Measurements from ENCODE around the gene GNG7.

Gene GNG7

GRCh38 chr19:2703691-2704216 is 1.3 kb upstream of the GNG7 start:
- H3K36me3 ChIP-seq (ENCODE audit: insufficient read depth, low read length), result no peaks in the 10 kb centered on the region
- no peak overlapping the region for H3K4me2 ChIP-seq (ENCODE audit: low read depth, low read length, poor library complexity, severe bottlenecking)
- H4K20me1 ChIP-seq (ENCODE audit: insufficient read depth, low read length, poor library complexity, severe bottlenecking), result no peaks in the 10 kb centered on the region
- TF ChIP-seq CTCF (conservative IDR thresholded peaks at IDR 0.05; ENCODE audit: low read length), result no peak
- no peak for TF ChIP-seq EZH2phosphoT487 (IDR thresholded peaks at IDR 0.05; ENCODE audit: borderline replicate concordance)
- H3K27me3 ChIP-seq (ENCODE audit: insufficient read depth, low read length, poor library complexity, severe bottlenecking), result peaks cover 4% of the 10 kb centered on the region
- H3K4me3 ChIP-seq (ENCODE audit: low read length, poor library complexity, severe bottlenecking), result no peak overlapping the region
- H3F3A ChIP-seq (ENCODE audit: low read depth), result no peaks in the 10 kb centered on the region; the same call in 1 of the 2 replicates
- no peak overlapping the region for H2AFZ ChIP-seq (ENCODE audit: low read length)
- no peaks in the 10 kb centered on the region for H3K79me2 ChIP-seq (ENCODE audit: insufficient read depth, low read length)
- H3K9me3 ChIP-seq (ENCODE audit: insufficient read depth, low read depth, low read length), result no peaks in the 10 kb centered on the region
- no peak overlapping the region for H3K9ac ChIP-seq (ENCODE audit: low read depth, low read length, poor library complexity, severe bottlenecking)
- peaks cover 6% of the 10 kb centered on the region for H3K4me1 ChIP-seq (ENCODE audit: insufficient read depth, low read length, poor library complexity, severe bottlenecking)
- H3K9me2 ChIP-seq (replicated peaks; ENCODE audit: low read depth, low read length), result no peaks in the 10 kb centered on the region

- TF ChIP-seq CTCF (conservative IDR thresholded peaks at IDR 0.05; ENCODE audit: low read length) (no peak), EZH2phosphoT487 (IDR thresholded peaks at IDR 0.05; ENCODE audit: borderline replicate concordance) (no peak)
- Histone ChIP-seq H3K4me1 (ENCODE audit: insufficient read depth, low read length, poor library complexity, severe bottlenecking) (peaks cover 6% of the 10 kb centered on the region), H3K9me3 (ENCODE audit: insufficient read depth, low read depth, low read length) (no peaks in the 10 kb centered on the region), H3K4me3 (ENCODE audit: low read length, poor library complexity, severe bottlenecking) (peak overlapping the region; percentile 6), H3F3A (ENCODE audit: low read depth) (peaks cover 3% of the 10 kb centered on the region; the same call in 1 of the 2 replicates), H3K4me2 (ENCODE audit: low read depth, low read length, poor library complexity, severe bottlenecking) (no peak overlapping the region), H3K27me3 (ENCODE audit: insufficient read depth, low read length, poor library complexity, severe bottlenecking) (peaks cover 4% of the 10 kb centered on the region), H3K9me2 (replicated peaks; ENCODE audit: low read depth, low read length) (no peaks in the 10 kb centered on the region), H3K79me2 (ENCODE audit: insufficient read depth, low read length) (no peaks in the 10 kb centered on the region), H3K36me3 (ENCODE audit: insufficient read depth, low read length) (no peaks in the 10 kb centered on the region), H2AFZ (ENCODE audit: low read length) (no peak overlapping the region), H4K20me1 (ENCODE audit: insufficient read depth, low read length, poor library complexity, severe bottlenecking) (no peaks in the 10 kb centered on the region), H3K9ac (ENCODE audit: low read depth, low read length, poor library complexity, severe bottlenecking) (no peak overlapping the region)
These were observed 563 bp upstream of the GNG7 start for GRCh38 chr19:2703077-2703437.

- peak overlapping the region; percentile 74 for H3K4me3 ChIP-seq (ENCODE audit: low read length, poor library complexity, severe bottlenecking)
- no peak for TF ChIP-seq CTCF (conservative IDR thresholded peaks at IDR 0.05; ENCODE audit: low read length)
- TF ChIP-seq EZH2phosphoT487 (IDR thresholded peaks at IDR 0.05; ENCODE audit: borderline replicate concordance), result no peak
- H3K4me2 ChIP-seq (ENCODE audit: low read depth, low read length, poor library complexity, severe bottlenecking), result peak overlapping the region; percentile 78
- H3K4me1 ChIP-seq (ENCODE audit: insufficient read depth, low read length, poor library complexity, severe bottlenecking), result peaks cover 6% of the 10 kb centered on the region
- peak overlapping the region; percentile 64 for H3K9ac ChIP-seq (ENCODE audit: low read depth, low read length, poor library complexity, severe bottlenecking)
- H3K36me3 ChIP-seq (ENCODE audit: insufficient read depth, low read length), result no peaks in the 10 kb centered on the region
- no peak overlapping the region for H2AFZ ChIP-seq (ENCODE audit: low read length)
- H3K9me3 ChIP-seq (ENCODE audit: insufficient read depth, low read depth, low read length), result no peaks in the 10 kb centered on the region
- no peaks in the 10 kb centered on the region for H3K9me2 ChIP-seq (replicated peaks; ENCODE audit: low read depth, low read length)
- peaks cover 4% of the 10 kb centered on the region for H3K27me3 ChIP-seq (ENCODE audit: insufficient read depth, low read length, poor library complexity, severe bottlenecking)
- no peaks in the 10 kb centered on the region for H3K79me2 ChIP-seq (ENCODE audit: insufficient read depth, low read length)
- H3F3A ChIP-seq (ENCODE audit: low read depth), result peaks cover 3% of the 10 kb centered on the region; the same call in 1 of the 2 replicates
- no peaks in the 10 kb centered on the region for H4K20me1 ChIP-seq (ENCODE audit: insufficient read depth, low read length, poor library complexity, severe bottlenecking)
These were observed 929 bp downstream of the GNG7 start for GRCh38 chr19:2701361-2702169.
